Fibroblast of villous mesenchyme (primary cell): Measurements from ENCODE around the gene KIF21B. TPM values are rescaled to one million over a fixed set of nuclear protein-coding genes. Genes with fewer than 3 reads are reported as not detected.

ENCODE experiments used
- DNase-seq: peaks from one replicate; pipeline ENCODE4 v3.0.0-alpha.2; 2010; ENCODE audit warnings: low read depth
- H3K4me3 ChIP-seq: 2 replicates; pipeline ENCODE4 v1.5.1; 2011; ENCODE audit warnings: low read depth, mild to moderate bottlenecking, low read length
- total RNA-seq: library from RNA; depleted of rRNA; stranded (reverse); fragments of >200 nt; gene quantifications from 2 replicates; pipeline ENCODE4 v1.2.3, GENCODE V29; 2012
- TF ChIP-seq, protein P1 (sequence below): IDR thresholded peaks from 2 replicates; pipeline ENCODE4 v1.5.1; 2012; ENCODE audit warnings: low read depth, mild to moderate bottlenecking, low read length; ENCODE audit not compliant: insufficient read depth

Gene KIF21B
- total RNA-seq, 1 donor = under 0.01 TPM

GRCh38 chr1:201049248-201049831 lies 25.8 kb upstream of the KIF21B start:
- H3K4me3 ChIP-seq = no peak overlapping the region
- TF ChIP-seq, protein P1, sequence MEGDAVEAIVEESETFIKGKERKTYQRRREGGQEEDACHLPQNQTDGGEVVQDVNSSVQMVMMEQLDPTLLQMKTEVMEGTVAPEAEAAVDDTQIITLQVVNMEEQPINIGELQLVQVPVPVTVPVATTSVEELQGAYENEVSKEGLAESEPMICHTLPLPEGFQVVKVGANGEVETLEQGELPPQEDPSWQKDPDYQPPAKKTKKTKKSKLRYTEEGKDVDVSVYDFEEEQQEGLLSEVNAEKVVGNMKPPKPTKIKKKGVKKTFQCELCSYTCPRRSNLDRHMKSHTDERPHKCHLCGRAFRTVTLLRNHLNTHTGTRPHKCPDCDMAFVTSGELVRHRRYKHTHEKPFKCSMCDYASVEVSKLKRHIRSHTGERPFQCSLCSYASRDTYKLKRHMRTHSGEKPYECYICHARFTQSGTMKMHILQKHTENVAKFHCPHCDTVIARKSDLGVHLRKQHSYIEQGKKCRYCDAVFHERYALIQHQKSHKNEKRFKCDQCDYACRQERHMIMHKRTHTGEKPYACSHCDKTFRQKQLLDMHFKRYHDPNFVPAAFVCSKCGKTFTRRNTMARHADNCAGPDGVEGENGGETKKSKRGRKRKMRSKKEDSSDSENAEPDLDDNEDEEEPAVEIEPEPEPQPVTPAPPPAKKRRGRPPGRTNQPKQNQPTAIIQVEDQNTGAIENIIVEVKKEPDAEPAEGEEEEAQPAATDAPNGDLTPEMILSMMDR = no peak
- no peak for DNase-seq

- DNase-seq = no peak
- H3K4me3 ChIP-seq = no peak overlapping the region
- TF ChIP-seq, protein P1 = no peak
Observed at GRCh38 chr1:201048521-201048920, 25.0 kb upstream of the KIF21B start.

GRCh38 chr1:201044119-201044518 lies 20.6 kb upstream of the KIF21B start:
- H3K4me3 ChIP-seq = no peak overlapping the region
- TF ChIP-seq, protein P1 = no peak
- DNase-seq = no peak

- H3K4me3 ChIP-seq = no peak overlapping the region
- peak; percentile 77 for DNase-seq
- TF ChIP-seq, protein P1 = peak; percentile 84
Observed at GRCh38 chr1:201042779-201043461, 19.4 kb upstream of the KIF21B start.

GRCh38 chr1:201041011-201041410 lies 17.5 kb upstream of the KIF21B start:
- no peak overlapping the region for H3K4me3 ChIP-seq
- TF ChIP-seq, protein P1 = no peak
- no peak for DNase-seq

DNA sequence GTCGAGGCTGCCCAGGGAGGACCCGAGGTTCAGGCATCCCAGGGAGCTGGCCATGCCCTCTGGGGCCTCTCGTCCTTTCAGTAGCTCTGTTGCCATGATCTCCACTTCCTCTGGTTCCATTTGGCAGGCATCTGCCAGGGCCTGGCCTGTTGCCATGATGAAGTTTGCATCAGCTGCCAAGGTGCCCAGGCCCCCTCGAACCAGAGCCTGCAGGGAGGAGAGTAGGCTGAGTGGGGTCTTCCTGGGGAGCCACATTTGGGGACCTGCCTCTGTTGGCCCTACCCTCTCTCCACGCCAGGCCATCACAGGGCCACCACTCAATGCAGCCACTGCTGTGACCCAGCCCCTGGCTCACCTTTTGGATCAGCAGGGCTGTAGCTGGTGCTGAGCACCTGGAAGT lies 16.4 kb upstream of the KIF21B start:
- no peak for DNase-seq
- no peak overlapping the region for H3K4me3 ChIP-seq
- TF ChIP-seq, protein P1 = no peak
